ENCODE measurements around the gene ST6GALNAC4.
A peak's percentile ranks its signal among the peaks of the same experiment; 100 is the strongest.

Gene ST6GALNAC4

GRCh38 chr9:127868278-127868902, 48.5 kb downstream of the ST6GALNAC4 start:
- DNase-seq = no peak

GRCh38 chr9:127867356-127868277, 49.2 kb downstream of the ST6GALNAC4 start:
- no peak for DNase-seq

GRCh38 chr9:127866535-127866934, 50.3 kb downstream of the ST6GALNAC4 start:
- DNase-seq = no peak

DNA sequence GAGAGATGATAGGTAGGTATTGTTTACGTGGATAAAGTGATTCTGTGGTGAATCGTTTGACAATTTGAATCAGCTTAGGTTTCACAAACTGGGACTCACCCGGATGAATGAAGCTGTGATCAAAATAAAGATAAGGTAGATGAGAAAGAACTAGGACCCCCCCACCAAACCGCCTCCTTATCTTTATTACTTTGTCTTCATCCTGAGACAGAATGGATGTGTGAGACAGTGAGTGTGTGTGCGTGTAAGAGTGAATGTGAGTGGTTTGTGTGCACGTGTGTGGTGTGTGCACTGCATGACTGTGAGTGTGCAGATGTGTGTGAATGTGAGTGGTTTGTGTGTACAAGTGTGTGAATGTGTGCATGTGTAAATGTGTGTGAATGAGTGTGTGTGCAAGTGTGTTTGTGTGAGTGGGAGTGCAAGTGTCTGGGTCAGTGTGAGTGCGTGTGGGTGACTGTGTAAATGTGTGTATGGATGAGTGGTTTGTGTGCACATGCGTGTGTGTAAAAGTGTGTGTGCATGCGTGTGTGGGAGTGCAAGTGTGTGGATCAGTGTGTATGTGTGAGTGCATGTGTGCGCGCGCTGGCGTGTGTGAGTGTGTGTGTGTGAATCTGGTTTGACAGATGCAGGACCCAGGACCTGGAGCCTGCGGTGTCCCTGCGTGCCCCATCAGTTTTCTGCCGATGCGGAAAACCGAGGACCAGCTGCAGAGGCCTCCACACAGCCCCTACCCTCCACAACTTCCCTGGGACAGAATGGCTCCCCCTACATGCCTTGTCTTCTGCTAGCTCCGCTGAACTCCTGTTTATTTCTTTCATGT, 51.0 kb downstream of the ST6GALNAC4 start:
- no peak for DNase-seq

GRCh38 chr9:127863191-127863621, 53.6 kb downstream of the ST6GALNAC4 start:
- DNase-seq = no peak

DNA sequence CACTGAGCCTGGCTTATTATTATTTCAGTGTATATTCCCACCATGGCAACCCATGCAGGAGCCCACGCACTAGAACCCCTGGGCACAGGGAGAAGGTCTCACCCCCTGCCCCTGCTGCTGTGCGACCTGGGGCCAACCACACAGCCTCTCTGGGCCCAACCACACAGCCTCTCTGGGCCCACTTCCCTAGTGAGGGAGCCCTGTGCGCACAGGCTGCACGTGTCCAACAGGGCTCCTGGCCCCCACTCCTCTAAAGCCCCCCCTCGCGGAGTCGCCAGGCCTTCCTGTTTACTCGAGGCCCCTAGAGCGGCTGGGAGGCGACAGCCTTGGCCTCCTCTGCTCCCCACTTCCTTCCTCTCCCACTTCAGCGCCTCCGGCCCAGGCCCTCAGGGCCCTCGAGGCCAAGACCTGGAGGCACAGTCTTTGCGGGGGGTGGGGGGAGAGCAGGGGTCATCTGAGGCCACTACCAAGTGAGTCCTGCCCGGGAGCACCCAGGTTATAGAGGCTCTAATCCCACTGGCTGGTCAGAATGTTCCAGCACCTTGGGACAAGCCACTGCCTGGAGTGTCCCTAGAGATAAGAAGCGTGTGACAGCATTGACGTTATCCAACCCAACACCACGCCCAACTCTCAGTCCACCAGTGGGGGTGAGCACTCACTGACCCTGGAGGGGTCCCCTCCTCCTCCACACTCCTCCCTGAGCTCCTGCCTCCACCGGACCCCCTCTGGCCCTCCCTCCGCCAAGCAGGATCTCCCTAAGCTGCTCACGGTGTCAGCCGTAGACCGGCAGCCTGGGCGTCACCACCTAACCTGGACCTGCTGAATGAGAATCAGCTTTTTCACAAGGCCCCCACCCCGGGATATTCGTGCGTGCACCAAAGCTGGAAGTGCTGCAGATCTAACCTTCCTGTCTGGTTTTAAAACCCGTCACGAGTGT, 54.5 kb downstream of the ST6GALNAC4 start:
- DNase-seq = no peak

- DNase-seq = no peak
Observed at GRCh38 chr9:127860779-127861178, 56.1 kb downstream of the ST6GALNAC4 start.

- DNase-seq = no peak
Observed at GRCh38 chr9:127860260-127860659, 56.6 kb downstream of the ST6GALNAC4 start.

- peak; percentile 55 to 83 for DNase-seq
Observed at GRCh38 chr9:127858041-127858512, 58.8 kb downstream of the ST6GALNAC4 start.
